GM21360 (cell line): ENCODE data around the gene DSTYK.

ENCODE experiments used
- ATAC-seq: cut with Tn5 transposase; IDR thresholded peaks from one replicate; pipeline ENCODE4 v1.9.1; 2021; ENCODE audit warnings: mild to moderate bottlenecking, moderate library complexity; ENCODE audit not compliant: unreplicated experiment

DSTYK gene, protein sequence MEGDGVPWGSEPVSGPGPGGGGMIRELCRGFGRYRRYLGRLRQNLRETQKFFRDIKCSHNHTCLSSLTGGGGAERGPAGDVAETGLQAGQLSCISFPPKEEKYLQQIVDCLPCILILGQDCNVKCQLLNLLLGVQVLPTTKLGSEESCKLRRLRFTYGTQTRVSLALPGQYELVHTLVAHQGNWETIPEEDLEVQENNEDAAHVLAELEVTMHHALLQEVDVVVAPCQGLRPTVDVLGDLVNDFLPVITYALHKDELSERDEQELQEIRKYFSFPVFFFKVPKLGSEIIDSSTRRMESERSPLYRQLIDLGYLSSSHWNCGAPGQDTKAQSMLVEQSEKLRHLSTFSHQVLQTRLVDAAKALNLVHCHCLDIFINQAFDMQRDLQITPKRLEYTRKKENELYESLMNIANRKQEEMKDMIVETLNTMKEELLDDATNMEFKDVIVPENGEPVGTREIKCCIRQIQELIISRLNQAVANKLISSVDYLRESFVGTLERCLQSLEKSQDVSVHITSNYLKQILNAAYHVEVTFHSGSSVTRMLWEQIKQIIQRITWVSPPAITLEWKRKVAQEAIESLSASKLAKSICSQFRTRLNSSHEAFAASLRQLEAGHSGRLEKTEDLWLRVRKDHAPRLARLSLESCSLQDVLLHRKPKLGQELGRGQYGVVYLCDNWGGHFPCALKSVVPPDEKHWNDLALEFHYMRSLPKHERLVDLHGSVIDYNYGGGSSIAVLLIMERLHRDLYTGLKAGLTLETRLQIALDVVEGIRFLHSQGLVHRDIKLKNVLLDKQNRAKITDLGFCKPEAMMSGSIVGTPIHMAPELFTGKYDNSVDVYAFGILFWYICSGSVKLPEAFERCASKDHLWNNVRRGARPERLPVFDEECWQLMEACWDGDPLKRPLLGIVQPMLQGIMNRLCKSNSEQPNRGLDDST

GRCh38 chr1:205211169-205211838 is at the start of gene DSTYK:
Gene DSTYK, minus strand, starts transcription at chr1:205211702. Its CDS starts 167 bp downstream, at chr1:205211535.
- peak; percentile 80 for ATAC-seq

DNA sequence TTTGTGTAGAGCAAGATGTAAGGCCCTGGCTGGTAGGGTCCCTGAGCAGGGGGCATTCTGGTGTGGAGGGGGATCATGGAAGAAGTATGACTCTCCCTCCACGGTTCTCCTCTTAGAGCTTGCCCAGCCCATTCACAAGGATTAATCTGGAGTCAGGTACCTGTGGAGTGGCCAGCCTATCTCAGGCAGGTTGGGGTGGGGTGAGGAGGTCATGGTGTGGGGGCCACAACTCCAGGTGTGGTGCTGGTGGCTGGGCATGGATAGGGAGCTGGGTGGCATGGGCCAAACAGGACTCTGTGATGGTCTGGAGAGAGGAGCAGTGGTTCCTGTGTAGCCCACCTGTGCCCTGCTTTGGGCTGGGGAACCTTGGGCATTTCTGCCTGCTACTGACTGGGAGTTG is 48.5 kb upstream of the DSTYK start:
- no peak for ATAC-seq

- ATAC-seq: no peak
Measured at GRCh38 chr1:205259324-205259832, 47.9 kb upstream of the DSTYK start.

DNA sequence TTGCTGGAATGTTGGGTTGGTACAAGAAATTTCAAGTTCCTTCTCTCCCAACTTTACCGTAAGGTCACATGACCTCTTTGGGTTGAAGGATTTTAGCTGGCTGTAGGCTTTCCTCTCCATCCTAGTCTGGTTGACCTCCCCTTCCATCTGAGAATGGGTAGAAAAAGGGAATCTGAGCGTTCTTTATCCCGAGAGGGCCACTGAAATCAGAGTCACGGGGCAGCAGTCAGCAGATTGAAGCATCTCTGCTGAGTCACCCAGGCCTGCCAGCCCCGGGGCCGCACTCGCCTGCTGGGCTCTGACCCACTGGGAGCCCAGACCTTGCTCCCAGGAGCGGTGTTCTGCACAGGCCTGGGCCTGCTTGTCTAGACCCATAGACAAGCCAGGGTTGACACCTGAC is 47.2 kb upstream of the DSTYK start:
- ATAC-seq: no peak

DNA sequence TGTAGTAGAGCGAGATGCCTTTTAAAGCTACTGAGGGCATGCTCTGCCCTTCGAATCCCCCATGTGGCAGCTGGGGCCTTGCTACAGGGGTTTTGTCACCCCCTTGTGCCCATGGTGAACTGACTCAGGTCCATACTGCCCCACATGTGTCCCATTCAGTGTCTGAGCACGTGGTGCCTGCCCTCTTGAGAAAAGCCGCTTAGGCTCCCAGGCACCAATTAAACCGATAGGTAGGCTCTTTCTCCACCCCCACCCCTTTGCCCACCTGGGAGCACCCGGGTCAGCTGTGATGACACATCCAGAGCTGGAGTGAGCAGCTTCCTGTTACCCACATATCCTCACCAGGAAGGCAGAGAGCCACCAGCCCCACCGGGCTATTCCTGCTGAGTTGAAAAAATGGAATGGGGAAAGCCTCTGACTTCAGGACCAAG is 46.8 kb upstream of the DSTYK start:
- no peak for ATAC-seq

DNA sequence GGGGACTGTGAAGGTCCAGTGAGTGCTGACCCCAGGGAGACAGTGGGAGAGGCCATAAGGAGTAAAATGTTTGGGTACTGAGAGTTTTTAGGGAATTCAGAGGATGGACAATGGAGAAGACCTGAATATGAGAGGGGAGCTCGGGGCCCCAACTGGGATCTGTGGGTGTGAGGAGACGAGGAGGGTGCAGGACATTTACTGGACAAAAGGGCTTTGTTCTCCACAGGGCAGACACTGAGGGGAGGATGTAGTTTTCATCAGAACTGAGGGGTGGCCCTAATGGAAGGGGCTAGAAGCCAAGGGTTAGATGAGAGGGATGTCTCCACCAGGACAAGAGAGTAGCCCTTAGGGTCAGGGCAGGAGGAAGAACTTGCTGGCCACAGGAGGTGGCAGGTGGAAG is 46.2 kb upstream of the DSTYK start:
- no peak for ATAC-seq

DNA sequence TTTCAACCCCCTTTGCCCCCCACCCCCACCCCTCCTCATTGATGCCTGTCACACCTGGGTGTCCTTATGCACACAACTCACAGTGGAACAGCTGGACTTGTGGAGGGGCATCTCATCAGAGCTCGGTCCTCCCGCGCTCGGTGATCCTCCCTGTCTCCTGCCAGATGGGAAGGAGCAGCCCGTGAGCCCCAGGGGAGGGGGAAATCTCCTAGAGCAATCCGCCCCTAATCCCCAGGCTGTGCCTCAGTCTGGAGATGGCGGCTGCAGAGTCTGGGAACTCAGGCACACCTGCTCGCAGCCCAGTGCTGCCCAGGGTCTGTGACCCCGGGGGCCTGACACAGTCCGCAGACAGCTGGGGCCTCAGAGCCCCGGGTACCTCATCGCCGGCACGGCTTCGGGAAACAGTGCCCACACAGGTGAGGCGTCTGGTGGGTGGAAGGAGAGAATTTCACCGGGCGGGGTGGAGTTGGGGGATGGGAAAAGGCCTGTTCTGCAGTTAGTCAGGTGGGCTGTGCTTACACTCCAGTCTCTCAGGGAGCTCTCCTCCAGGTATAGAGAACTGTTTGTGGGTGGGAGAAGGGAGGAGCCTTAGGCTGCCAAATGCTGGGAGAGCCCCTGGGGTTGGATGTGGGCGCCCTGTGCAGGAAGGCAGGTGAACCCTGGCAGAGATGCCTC is 45.6 kb upstream of the DSTYK start:
- no peak for ATAC-seq

- ATAC-seq: no peak
Measured at GRCh38 chr1:205255941-205256780, 44.7 kb upstream of the DSTYK start.

GRCh38 chr1:205251576-205251975 is 40.1 kb upstream of the DSTYK start:
- no peak for ATAC-seq

DNA sequence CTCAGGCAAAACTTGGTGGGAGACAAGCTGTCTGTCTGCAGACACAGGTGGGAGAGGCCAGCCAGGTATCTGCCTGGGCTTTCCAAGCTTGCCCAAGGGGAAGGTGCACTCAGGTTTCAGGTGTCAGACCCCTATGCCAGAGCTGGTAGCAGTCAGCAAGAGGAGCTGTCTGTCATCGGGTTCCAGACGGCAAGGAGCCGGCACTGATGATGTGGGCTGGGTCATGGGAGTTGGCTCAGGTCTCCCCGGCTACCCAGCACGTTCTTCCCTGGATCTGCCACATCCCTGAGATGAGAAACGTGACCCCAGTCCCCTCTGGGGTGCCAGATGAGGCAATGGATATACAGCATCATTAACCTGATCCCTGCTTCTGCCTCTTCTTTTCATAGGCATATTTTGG is 39.2 kb upstream of the DSTYK start:
- ATAC-seq: no peak

DNA sequence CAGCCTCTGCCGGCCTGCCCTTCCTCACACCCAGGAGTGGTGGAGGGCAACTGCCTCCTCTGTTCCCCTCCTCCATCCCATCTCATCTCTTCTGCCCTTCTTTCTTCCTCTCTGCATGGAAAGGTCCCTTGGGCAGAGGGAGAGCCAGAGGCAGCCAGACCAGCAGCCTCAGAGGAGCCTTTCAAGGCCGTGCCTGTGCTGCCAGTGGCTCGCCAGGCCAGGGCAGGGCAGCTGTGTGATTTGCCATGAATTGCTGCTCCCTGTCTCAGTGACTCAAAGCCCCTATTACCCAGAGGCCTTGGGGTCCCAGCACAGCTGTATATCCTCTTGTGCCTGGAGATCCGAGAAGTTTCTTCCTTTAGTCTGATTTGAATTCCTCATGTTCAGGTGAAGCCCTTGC is 38.1 kb upstream of the DSTYK start:
- no peak for ATAC-seq

DNA sequence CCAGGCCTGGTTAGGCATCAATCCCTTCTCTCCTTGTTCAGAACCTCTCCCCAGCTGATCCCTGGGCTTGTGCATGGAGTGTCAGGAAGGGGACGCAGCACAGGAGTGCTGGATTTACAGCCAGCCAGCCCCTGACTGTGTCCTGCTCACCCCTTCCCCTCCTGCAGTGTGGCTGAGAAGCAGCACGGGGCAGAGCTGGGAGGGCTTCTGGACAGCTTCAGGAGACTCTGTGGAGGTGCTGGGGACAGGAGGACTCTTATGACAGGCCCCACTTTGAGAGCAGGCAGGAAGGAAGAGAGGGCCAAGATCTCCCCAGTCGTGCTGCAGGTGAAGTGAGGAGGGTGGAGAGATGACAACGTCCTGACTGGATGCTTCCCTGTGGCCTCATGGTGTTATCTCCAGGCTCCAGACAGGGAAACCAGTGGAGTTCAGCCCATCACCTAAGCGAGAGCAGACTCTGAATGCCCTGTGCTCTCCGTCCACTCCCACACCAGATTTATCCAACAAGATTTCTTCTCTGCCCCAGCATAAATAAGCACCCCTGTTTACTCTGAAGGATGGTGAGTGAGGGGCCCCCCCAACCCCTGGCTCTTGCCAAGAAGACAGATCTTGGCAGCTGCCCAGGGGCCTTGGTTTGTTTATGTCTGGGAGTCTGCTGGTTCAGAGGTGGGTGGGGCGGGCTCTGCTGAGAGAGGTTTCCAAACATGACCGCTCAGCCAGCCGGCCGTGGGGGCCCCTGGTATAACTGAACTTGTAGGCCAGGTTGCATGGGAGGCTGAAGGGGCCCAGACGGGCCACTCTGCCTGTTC is 37.5 kb upstream of the DSTYK start:
- no peak for ATAC-seq

DNA sequence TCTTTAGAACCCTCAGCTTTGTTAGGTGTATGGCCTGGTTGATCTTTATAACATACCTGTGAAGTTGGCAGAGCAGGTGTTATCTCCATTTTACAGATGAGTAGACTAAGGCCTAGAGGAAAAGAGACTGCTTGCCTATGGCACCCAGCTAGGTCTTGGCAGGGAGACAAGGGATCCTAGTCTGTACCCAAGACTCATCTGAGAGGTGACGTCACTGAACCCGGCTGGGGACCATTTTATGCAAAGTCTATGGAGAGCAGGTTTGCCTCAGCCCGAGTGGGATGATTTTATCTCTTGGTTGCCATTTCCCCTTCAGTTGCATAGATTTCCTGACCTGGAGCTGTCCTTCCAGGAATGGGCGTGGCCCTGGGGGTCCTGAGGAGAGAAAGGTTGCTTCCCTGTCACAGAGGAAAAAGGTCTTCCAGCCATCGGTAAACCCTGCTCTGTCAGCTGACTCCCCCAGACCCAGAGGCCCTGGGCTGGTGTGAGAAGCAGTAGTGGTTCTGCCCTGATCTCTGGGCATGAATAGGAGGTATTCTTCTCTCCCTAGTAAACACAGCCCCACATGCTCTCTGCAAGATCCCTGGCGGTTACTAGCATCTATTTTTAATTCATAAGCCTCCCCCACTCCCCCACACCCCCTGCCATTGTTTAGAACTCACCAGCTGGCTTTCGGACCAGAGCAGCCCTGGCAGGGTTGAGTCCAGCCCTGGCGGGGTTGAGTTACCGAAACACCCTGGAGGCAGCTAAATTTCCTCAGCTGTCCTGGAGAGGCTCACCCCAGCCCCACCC is 35.8 kb upstream of the DSTYK start:
- no peak for ATAC-seq

- no peak for ATAC-seq
Measured at GRCh38 chr1:205246351-205247119, 35.0 kb upstream of the DSTYK start.

GRCh38 chr1:205245096-205245495 is 33.6 kb upstream of the DSTYK start:
- ATAC-seq: no peak

- no peak for ATAC-seq
Measured at GRCh38 chr1:205244384-205244783, 32.9 kb upstream of the DSTYK start.
